HG03108 (cell line): ENCODE measurements around the gene KLHL22.
A peak's percentile ranks its signal among the peaks of the same experiment; 100 is the strongest.

ENCODE experiments used
- ATAC-seq: cut with Tn5 transposase; IDR thresholded peaks from one replicate; pipeline ENCODE4 v1.9.1; 2021; ENCODE audit warnings: moderate library complexity; ENCODE audit not compliant: unreplicated experiment

The KLHL22 gene

DNA sequence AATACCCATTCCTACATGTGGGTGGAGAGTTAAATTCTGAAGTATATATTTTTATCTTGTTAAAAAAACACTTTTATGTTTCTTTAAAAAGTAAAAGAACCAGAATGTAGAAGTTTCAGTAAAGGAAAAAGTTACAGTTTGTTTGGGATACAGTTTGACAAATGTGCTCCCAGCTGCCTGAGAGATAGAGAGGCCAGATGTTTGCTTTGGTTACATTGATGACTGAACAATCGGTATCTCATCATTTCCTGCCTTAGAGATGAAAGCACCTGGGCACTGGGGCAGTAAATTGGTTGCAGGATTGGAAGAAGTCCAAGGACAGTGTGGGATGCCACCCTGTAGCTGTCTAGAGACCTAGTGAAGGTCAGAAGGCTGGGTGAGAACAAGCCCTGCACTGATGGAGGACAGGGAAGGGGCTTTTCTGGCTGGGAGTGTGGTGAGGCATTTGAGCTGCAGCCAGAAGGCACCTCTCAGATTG lies 28.4 kb upstream of the KLHL22 start:
- no peak for ATAC-seq

DNA sequence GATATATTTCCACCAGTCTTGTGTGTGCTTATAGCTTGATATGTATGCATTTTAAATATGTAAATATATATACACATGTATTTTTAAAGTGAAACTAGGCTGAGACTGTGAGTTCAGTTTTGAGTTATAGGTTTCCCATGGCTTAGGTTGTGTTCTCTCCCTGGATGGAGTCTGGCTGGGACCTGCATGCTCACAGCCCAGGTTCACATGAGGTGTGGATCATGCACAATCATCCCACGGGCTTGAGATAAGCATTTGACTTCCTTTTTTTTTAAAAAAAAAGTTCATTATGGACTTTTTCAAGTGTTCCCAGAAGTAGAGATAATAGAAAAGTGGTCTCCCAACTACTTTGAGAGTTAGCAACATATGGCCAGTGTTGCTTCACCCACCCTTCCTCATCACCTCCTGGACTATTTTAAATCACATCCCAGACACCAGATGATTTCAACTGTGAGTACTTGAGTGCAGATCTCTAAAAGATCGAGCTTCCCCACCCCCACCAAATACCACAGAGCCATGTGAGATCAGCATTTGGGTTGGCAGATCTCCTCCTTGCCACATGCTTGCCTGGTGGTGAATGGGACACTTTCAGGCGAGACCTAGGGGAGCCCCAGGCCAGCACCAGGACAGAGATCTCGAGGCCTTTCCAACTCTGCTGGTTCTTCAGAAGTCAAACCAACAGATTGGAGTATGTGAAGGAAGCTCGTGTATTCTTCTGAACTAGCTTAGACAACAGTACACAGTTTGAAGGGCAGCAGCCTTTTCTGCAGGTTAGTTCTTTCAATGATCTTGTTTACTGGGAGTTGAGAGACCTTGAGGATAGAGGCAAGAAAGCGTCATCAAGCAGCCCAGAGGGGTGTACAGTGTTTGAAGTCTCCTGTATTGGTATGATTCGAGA lies 27.7 kb upstream of the KLHL22 start:
- ATAC-seq = no peak

DNA sequence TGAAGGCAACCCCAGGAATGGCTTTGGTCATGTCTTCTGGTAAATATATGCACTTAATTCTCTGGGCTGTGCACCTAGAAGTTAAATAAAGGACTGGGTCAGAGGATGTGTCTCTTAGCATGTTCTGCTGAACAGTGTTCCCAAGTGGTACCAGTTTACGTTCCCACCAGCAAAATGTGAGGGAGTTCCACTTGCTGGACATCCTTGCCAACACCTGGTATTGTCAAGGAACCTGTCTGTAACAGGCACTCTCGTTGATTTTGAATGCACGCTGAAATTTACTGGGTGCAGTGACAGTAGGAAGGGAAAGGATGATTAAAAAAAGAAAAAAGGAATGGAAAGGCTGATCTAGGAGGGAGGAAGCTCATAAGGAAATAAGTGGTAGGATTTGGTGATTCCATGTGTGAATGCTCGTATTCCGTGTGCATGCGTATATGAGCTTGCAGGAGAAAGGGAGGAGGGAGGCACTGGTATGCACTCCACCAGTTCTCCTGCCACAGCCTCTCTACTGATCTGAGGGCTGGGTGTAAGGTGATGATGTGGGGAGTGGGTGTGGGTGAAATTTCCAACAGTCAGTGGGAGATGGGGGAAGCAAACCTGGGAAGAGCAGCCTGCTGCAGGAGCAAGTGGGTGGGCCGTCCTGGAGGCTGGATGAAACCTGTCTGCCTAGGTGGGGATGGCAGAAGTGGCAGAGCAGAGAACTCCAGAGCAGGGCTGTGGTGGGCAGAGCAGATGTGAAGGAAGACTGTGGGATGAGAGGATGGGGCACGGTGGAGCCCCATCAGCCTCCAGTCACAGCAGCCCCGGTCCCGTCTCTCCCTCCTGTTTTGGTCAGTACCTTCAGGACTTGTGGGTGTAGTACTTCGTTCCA lies 26.8 kb upstream of the KLHL22 start:
- ATAC-seq = no peak

DNA sequence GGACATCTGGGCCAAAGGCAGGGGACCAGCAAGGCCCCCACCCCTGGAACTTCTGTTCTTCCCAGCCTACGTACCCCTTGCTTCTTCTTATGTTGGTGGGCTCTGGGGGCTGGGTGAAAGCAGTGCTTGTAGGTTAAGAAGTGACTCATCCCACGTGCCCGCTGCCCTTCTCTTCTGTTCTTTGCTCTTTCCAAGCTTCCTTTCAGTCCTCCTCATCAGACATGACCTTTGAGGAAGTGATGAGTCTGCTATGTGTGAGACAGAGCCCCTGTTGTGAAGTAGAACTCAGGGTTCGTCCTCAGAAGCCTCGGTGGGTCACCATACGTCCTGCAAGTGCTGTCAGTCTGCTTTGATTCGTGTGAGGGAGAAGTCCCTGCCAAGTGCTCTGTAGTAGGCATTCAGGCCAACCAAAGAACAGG lies 24.5 kb upstream of the KLHL22 start:
- no peak for ATAC-seq

DNA sequence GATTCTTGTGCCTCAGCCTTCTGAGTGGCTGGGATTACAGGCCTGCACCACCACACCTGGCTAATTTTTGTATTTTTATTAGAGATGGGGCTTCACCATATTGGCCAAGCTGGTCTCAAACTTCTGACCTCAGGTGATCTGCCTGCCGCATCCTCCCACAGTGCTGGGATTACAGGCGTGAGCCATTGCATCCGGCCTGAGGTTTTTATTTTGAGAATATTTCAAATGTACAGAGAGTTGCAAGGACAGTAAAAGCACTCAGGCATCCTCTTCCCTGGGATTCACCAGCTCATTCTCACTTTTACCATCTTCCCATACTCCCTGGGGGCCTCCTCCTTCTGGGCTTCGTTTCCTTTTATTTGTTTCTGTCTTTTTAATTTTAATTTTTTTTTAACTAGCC lies 24.0 kb upstream of the KLHL22 start:
- ATAC-seq = no peak

DNA sequence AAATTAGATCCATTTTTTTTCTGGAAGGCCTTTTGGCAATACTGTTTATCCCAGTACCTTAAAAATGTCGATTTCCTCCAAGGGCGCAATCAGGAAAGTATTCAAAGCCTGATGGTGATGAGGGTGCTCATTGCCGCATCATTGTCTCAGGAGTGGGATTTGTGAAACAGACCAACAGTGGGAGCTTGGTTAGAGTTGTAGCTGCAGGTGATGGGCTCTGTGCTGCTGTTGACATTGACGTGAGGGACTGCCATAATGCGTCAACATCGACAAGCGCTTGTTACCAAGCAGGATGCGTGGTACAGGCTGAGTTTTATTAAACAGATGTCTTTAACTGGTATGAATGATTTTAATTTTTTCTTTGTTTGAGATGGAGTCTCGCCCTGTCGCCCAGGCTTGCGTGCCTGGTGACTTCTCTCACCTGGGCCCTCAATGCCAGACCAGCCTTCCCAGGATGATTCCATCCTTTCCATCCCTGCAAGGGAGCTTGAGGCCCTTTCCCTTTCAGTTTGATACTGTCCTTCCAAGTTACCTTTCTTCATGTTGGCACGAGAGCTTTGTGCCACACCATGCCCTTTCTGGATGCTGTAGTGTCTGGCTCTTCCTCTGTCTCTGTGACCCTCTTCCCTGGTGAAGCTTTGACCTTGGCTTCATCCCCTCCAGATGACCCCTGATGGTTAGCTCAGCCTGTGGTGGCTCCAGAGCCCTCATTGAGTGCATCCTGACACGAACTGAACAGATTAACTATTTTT lies 22.4 kb upstream of the KLHL22 start:
- no peak for ATAC-seq

DNA sequence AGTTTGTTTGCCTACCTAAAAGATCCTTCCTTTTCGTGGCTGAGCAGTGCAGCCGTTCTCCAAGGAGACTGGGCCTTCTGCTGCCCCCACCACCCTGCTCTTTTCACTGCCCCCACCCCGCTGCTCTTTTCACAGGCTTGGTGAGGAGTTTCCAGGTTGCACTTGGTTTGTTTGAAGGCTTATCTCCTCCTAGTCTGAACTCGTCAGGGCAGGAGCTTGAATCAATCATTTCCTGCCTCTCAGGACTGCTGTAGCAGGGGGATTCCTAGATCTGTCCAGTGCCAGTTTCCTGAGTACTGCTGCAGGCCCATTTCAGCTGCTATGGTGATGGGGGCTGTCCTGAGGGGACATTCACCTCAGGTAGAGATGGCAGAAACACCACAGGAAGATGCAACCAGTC lies 21.8 kb upstream of the KLHL22 start:
- no peak for ATAC-seq

DNA sequence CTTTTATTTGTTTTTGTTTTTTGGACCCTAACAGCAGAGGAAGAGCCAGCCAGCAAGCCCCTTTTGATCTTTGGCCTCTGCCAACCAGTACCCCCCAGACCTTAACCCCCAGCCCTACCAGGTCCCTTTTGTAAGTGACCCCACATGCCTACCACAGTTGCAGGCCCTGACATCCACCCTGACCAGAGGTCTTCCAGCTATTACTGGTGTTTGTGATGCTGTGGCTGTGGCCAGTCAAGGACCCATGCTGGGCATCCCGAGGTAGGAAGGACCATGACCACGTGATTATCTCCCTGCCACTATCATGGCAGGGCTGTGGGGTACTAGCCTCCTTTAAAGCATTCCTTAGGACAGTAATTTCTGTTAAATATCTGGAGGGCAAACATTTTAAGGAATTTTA lies 20.8 kb upstream of the KLHL22 start:
- ATAC-seq = no peak

DNA sequence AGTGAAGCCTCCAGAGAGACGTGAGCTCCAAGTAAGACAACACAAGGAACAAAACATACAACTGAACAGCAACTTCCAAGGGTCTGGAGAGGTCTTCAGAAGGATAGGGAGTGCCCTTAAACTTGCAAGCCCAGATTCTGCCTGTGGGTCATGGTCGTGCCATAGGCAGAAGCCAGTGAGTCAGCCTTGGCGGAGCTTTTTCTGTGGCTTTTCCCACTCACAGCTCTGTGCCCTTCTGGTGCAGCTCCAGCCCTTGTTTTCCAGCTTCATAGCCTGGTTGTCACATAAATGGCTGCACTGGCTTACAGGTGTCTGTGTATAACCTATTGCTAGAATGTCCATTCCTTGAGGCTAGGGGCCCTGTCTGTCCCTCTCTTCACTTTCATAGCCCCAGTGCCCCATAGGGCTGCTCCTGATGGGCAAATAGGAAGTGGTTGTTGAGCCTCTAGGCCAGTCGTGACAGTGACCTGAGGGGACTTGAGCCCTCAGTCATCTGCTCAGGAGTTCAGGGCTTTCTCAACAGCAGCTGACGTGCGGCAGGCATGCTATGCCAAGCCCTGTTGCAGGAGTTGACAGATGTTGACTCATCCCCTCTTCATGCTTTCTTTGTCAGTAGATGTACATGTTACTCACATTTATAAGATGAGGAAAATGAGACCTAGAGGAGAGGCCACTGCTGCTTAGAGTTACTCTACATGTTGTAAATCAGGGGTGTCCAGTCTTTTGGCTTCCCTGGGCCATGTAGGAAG lies 19.2 kb upstream of the KLHL22 start:
- ATAC-seq = no peak

DNA sequence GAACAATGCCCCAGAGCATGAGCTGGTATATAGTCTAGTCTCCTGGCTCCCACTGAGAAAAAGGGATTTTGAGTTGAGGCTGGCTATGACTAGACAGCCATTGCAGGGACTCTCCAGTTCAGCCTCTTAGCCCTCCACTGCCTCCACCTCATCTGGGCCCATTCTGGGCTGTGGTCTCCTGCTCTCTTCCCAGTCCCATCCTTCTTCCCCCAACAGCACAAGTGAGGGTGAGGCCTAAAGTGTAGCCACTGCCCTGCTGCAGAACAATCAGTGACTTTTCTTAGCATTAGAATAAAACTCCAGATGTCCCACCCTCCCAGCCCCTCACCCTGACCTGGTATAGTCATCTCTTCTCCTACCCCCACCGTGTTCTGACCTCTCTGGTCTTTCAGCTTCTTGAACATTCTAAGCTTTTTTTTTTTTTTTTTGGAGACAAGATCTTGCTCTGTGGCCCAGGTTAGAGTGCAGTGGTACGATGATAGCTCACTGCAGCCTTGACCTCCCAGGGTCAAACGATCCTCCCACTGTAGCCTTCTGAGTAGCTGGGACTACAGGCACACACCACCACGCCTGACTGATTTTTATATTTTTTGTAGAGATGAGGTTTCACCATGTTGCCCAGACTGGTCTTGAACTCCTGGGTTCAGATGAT lies 16.1 kb upstream of the KLHL22 start:
- ATAC-seq = no peak

DNA sequence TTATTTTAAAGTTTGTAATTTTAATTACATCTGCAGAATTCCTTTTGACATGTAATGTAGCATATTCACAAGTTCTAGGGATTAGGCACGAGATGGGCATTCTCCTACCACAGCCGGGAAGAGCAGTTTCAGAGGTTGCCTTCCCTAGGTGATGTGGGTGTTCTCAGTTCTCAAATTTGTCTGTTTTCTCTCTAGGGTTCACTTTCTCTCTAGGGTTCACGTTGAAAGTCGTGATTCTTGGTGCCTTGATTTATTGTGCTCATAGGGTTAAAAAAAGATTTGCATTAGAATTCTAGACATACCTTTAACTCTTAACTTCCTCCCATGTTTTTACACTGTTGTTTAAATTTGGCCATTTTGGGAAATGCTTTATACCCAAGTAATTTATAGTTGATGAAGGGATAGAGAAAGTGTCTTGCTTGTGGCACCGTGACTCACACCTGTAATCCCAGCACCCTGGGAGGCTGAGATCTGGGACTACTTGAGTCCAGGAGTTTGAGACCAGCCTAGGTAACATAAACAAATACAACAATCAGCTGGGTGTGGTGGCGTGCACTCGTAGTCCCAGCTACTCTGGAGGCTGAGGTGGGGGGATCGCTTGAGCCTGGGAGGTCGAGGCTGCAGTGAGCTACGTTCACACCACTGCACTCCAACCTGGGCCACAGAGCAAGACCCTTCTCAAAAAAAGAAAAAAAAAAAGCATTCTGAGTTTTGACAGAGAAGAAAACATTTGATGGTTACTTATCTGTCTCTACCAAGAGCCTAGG lies 15.4 kb upstream of the KLHL22 start:
- no peak for ATAC-seq

DNA sequence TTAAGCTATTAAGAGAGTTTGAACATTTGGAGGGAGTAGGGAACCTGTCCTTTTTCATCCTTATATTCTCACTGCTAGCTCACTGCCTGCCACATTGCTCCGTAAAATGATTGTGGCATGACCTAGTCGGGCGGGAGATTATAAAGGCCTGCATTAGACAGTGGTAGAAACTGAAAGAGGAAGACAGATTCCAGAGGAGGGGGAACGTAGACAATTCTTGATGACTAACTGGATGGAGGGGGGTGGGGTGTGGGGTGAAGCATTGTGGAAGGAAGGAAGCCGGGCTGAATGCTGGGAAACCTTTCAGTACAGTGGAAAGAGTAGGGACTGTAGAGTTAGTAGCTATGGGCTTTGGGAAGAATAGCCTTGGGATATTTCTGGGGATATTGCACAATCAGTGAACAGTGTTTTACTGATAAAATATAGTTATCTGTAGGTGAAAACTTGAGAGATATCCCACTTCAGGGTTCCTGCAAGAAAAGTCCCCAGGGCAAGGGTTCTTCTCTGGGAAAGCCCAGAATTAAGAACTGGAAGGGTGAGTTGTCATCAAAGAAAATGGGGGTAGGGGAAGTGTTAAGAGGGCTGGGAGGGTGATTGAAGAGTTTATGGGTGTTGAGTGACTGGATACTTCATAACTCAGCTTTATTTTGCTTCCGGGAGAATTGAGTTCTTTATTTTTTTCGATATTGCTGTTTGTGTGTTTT lies 13.9 kb upstream of the KLHL22 start:
- ATAC-seq = no peak

DNA sequence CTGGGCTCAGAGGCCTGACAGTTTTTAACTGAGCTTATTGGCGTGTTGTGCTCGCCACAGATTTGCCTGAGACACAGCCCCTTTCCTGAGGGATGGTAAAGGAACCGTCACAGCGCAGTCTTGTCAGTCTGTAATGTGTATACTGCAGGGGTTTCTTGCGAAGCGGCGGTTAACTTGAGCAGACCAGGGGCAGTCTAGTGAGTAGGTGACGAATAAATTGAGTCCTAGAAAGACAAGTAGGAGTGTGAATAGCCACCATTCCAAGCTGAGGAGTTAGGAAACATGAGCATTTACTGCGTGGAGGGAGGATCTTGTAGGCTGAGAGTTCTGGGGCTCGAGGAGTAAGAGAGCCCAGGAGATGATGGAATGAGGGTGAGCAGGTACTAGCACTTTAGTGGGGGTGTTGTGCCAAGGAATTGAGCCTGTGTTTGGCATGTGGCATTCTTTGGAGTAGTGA lies 13.2 kb upstream of the KLHL22 start:
- ATAC-seq = no peak

DNA sequence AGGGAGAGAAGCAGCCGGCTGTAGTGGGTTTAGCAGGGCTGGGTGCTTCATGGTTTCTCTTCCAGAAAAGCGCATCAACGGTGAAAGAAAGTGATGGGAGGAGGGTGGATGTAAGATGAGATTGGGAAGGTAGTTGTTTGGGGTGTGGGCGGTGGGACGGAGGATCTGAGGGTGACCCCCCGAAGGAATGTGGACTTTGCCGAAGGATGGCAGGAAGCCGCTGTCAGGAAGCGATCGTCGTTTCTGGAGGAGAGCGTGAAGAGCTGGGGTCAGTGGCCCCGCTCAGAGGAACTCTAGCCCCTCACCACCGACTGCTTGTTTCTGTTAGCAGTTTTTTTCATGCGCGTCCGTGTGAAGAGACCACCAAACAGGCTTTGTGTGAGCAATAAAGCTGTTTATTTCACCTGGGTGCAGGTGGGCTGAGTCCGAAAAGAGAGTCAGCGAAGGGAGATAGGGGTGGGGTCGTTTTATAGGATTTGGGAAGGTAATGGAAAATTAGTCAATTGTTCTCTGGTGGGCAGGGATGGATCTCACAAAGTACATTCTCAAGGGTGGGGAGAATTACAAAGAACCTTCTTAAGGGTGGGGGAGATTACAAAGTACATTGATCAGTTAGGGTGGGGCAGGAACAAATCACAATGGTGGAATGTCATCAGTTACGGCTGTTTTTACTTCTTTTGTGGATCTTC lies 12.6 kb upstream of the KLHL22 start:
- ATAC-seq = peak; percentile 5

DNA sequence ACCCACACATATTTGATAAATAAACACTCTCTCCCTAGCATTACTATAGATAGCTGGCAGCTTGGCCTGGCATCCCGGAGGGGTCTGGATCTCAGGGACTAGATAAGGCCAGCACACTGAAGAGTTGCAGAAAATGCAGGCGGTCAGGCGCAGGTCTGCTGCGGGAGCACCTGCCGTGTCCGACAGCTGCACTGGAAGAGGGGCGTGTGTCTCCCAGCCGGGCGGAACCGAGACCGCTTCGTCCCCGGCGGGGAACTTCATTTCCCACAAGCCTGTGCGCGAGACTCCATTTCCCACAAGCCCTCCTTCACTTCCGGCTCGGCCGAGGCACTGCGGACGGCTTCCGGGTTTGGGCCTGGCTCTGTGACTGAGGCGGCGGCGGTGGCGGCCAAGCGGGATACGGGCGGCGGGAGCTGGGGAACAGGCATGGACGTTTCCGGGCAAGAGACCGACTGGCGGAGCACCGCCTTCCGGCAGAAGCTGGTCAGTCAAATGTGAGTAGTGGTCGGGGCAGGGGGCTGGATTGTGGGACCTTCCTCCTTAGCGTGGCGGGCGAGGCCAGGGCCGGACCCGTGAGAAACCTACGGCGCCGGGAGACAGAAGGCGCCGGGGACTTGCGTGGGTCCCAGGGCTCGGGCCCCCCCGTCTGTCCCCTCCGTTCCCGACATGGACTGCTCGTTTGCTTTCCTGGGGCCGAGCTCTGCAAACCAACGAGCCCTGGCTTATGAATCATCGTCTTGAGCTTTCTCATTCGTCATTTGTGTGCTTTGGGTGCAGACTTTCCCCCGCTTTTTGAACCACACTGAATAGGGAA lies 11.9 kb upstream of the KLHL22 start, which contains the start of gene MED15:
TSS of gene MED15 (plus strand) at position 358 of the 814 bp plus-strand sequence. CDS start at position 427, 69 bp downstream.
- ATAC-seq = peak; percentile 76

DNA sequence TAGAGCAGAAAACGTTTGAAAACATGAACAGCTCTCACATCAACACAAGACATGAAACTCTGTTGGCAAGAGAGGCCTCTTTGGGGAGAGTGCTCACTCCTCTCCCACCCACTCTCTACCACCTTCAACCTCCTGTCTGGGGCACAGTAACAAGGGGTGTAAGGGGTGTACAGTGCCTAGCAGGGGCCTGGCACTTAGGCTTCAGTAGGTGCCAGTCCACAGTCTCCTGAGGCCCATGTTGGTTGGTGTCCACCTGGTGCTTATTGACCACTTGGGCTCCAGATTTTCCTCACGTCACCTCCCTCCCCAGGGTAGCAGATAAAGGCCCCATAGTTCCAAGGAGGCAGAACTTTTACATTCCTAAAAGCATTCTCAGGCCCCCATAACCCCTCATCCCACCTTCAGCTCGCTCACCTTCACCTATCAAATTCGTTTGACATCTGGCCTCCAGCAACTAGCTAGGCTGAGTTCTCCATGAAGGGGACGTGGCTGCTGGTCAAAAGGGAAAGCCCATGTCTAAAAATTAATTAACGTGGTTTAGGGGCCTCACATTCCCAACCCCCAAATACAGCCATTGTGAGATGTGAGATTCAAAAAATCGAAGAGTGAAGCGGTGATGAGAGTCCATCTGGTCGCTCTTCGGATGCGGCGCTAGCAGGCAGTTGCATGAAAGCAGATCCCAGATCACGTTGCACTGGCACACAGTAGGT lies 11.1 kb upstream of the KLHL22 start:
- ATAC-seq = no peak
